GM21390 (cell line): ENCODE data around the gene WNT5A.

Experiments used
- ATAC-seq: cut with Tn5 transposase; IDR thresholded peaks from one replicate; pipeline ENCODE4 v1.9.1; 2021; ENCODE audit not compliant: unreplicated experiment

The WNT5A gene

GRCh38 chr3:55482496-55483195 is 4.5 kb downstream of the WNT5A start:
- no peak for ATAC-seq

- ATAC-seq, result no peak
These were observed 5.2 kb downstream of the WNT5A start for GRCh38 chr3:55481744-55482495.

- ATAC-seq, result no peak
These were observed 6.0 kb downstream of the WNT5A start for GRCh38 chr3:55480911-55481743.

GRCh38 chr3:55477306-55478303 is 9.5 kb downstream of the WNT5A start:
- no peak for ATAC-seq

GRCh38 chr3:55476515-55476914 is 10.6 kb downstream of the WNT5A start:
- ATAC-seq, result no peak

GRCh38 chr3:55474213-55474632 is 12.9 kb downstream of the WNT5A start:
- ATAC-seq, result no peak

GRCh38 chr3:55473788-55474187 is 13.3 kb downstream of the WNT5A start:
- ATAC-seq, result no peak

- no peak for ATAC-seq
These were observed 15.4 kb downstream of the WNT5A start for GRCh38 chr3:55471522-55472280.

- no peak for ATAC-seq
These were observed 16.0 kb downstream of the WNT5A start for GRCh38 chr3:55471084-55471483.

- no peak for ATAC-seq
These were observed 17.1 kb downstream of the WNT5A start for GRCh38 chr3:55469957-55470526.

- no peak for ATAC-seq
These were observed 18.9 kb downstream of the WNT5A start for GRCh38 chr3:55468251-55468650.

GRCh38 chr3:55467099-55467498 is 20.0 kb downstream of the WNT5A start:
- no peak for ATAC-seq

- no peak for ATAC-seq
These were observed 20.6 kb downstream of the WNT5A start for GRCh38 chr3:55466526-55466925.

GRCh38 chr3:55461896-55462295 is 25.2 kb downstream of the WNT5A start:
- ATAC-seq, result no peak

GRCh38 chr3:55459838-55460237 is 27.3 kb downstream of the WNT5A start:
- ATAC-seq, result no peak

GRCh38 chr3:55458181-55458790 is 28.8 kb downstream of the WNT5A start:
- ATAC-seq, result no peak

- ATAC-seq, result no peak
These were observed 31.2 kb downstream of the WNT5A start for GRCh38 chr3:55455915-55456314.

- no peak for ATAC-seq
These were observed 32.5 kb downstream of the WNT5A start for GRCh38 chr3:55454611-55455010.
